Stimulated activated CD8-positive, alpha-beta memory T cell treated with anti-CD3 and anti-CD28 coated beads, Interleukin-12 subunit alpha, Interleukin-12 subunit beta, amount 100 ng/mL, for 24 hours (primary cell): ENCODE results near the gene LRRIQ4.

Experiments used
- DNase-seq: peaks from one replicate; pipeline ENCODE4 v3.0.0-alpha.2; 2020; ENCODE audit errors: extremely low read depth

The LRRIQ4 gene

GRCh38 chr3:169855514-169855913, 42.8 kb downstream of the LRRIQ4 start:
- no peak for DNase-seq

- no peak for DNase-seq
These were observed 45.1 kb downstream of the LRRIQ4 start for GRCh38 chr3:169857811-169858210.

GRCh38 chr3:169861871-169862270, 49.2 kb downstream of the LRRIQ4 start:
- no peak for DNase-seq

- no peak for DNase-seq
These were observed 50.8 kb downstream of the LRRIQ4 start for GRCh38 chr3:169863458-169863899.

- DNase-seq: no peak
These were observed 51.6 kb downstream of the LRRIQ4 start for GRCh38 chr3:169864270-169864669.

DNA sequence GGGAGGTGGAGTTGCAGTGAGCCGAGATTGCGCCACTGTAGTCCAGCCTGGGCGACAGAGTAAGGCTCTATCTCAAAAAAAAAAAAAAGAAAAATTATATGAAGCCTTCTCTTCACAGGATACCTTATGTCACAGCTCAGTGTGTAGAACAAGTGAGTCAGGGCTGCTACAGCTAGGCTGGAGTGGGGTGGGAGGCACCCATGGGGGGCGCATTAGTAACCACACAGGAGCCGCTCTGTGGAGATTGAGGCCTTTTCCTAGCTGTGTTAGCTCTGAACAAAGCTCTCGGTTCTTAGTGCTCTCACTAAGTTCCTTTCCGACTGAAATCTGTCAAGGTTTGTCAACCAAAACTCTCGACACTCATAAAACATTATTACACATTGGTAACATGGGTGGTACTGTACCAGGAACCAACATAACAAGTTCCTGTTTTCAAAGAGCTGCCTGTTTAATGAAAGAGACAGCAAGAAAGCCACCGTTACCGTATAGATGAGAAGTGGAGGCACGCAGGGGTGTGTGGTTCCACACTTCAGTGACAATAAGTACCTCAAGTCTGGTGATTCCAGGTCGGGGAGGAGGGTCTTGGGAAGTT, 52.6 kb downstream of the LRRIQ4 start:
- peak; percentile 8 for DNase-seq

DNA sequence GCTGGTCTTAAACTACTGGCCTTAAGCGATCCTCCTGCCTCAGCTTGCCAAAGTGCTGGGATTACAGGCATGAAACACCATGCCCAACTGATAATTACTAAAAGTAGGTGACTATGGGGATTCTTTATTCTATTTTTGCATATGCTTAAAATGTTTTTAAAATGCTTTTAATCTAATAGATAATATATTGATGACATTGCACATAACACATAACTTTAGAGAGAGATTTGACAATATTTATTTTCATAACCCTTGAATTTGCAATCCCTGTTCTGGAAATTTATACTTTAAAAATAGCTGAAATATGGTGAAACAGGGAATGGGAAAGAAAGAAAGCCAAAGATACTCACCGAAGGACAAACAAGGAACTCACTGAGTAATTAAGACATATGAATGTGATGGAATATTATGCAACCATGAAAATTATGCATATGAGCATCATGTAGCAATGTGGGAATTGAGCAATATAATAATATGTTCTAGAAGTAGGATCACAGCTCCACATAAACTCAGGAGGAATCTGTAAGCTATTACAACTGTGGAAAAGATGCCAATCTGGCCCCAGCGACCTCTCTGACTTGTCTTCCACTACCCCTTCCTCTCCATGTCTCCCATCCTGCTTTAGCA, 55.0 kb downstream of the LRRIQ4 start:
- DNase-seq: no peak

- DNase-seq: no peak
These were observed 55.7 kb downstream of the LRRIQ4 start for GRCh38 chr3:169868369-169868768.

GRCh38 chr3:169869484-169870220, 57.0 kb downstream of the LRRIQ4 start, which contains the start of gene LRRC31:
LRRC31 (minus strand) TSS chr3:169869935; CDS start chr3:169869807, 128 bp downstream.
- DNase-seq: no peak

- DNase-seq: no peak
These were observed 58.6 kb downstream of the LRRIQ4 start for GRCh38 chr3:169871129-169871886.

GRCh38 chr3:169879013-169879557, 66.4 kb downstream of the LRRIQ4 start:
- no peak for DNase-seq

GRCh38 chr3:169879845-169880575, 67.3 kb downstream of the LRRIQ4 start:
- DNase-seq: no peak

DNA sequence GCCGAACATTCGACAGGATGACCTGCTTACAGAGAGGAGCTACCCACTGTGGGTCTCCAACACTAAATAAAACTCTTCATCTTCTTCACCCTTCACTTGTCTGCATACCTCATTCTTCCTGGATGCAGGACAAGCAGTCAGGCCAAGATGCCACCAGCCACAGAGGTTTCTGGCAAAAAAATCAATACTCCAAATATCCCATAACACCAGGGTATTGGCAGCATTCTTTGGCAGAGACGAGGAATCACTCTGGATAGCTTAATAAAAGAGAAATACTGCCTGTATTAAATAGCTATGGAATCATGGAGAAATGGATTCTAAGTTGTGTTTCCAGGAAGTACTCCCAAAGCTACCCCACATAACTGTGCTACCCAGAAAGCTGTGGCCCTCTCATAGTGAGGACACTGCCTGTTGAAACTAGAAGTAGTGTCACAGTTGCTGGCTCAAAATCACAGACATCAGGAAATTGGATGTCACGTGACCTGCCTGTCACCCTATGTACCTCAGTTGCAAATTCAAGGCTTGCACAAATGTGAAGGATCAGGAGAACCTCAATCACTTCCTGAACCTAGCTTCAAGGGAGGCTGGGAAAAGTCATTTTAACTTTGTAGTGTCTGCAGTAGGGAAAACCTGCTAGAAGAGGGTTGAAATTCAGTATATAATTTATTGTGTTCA, 68.0 kb downstream of the LRRIQ4 start:
- no peak for DNase-seq

GRCh38 chr3:169886671-169887070, 74.0 kb downstream of the LRRIQ4 start:
- DNase-seq: no peak
